ENCODE results near the gene UTP15. TPM values are rescaled to one million over a fixed set of nuclear protein-coding genes. Genes with fewer than 3 reads are reported as not detected.

UTP15 gene
- total RNA-seq, 2 experiments from 2014 or later = 22.8 to 29.9 TPM

- H3K79me2 ChIP-seq (ENCODE audit: insufficient read depth, low read depth, low read length) = no peaks in the 10 kb centered on the region
- no peak for TF ChIP-seq EZH2phosphoT487 (IDR thresholded peaks at IDR 0.05; ENCODE audit: borderline replicate concordance, low read depth, low read length)
- TF ChIP-seq CTCF (conservative IDR thresholded peaks at IDR 0.05; ENCODE audit: low read length) = no peak
- no TSS peak for BruUV-seq (replicated peaks)
- H3K9me2 ChIP-seq (ENCODE audit: insufficient read depth, low read length) = no peaks in the 10 kb centered on the region
- ChIA-PET CTCF (ENCODE audit: unreplicated experiment) (no interaction called here), POLR2A (no interaction called here)
- H2AFZ ChIP-seq (ENCODE audit: low read length) = no peak overlapping the region
- intact Hi-C loops (cut with micrococcal nuclease; ENCODE audit: unreplicated experiment) = no loop called here
- no peak for DNase-seq (ENCODE audit: low spot score)
- no peak overlapping the region for H3K27ac ChIP-seq (ENCODE audit: low read depth, low read length, poor library complexity, severe bottlenecking)
- no peaks in the 10 kb centered on the region for H3K4me1 ChIP-seq (ENCODE audit: insufficient read depth, low read length, poor library complexity, severe bottlenecking)
- H4K20me1 ChIP-seq (ENCODE audit: insufficient read depth, low read length) = no peaks in the 10 kb centered on the region
- no peak overlapping the region for H3K4me3 ChIP-seq (ENCODE audit: low read depth, low read length, poor library complexity, severe bottlenecking)
- H3K9me3 ChIP-seq (ENCODE audit: low read length) = no peaks in the 10 kb centered on the region
- H3K36me3 ChIP-seq (ENCODE audit: insufficient read depth, low read length) = no peaks in the 10 kb centered on the region
- H3K4me2 ChIP-seq (ENCODE audit: low read length) = no peak overlapping the region
These were observed 54.8 kb downstream of the UTP15 start for GRCh38 chr5:73620334-73620687.

GRCh38 chr5:73623060-73623459 lies 57.5 kb downstream of the UTP15 start:
- no TSS peak for BruUV-seq (replicated peaks)
- H3K4me1 ChIP-seq (ENCODE audit: insufficient read depth, low read length, poor library complexity, severe bottlenecking) = no peaks in the 10 kb centered on the region
- no peaks in the 10 kb centered on the region for H3K9me3 ChIP-seq (ENCODE audit: low read length)
- no peaks in the 10 kb centered on the region for H3K79me2 ChIP-seq (ENCODE audit: insufficient read depth, low read depth, low read length)
- CTCF ChIA-PET (ENCODE audit: unreplicated experiment) = no interaction called here
- no peaks in the 10 kb centered on the region for H4K20me1 ChIP-seq (ENCODE audit: insufficient read depth, low read length)
- no peaks in the 10 kb centered on the region for H3K36me3 ChIP-seq (ENCODE audit: insufficient read depth, low read length)
- TF ChIP-seq EZH2phosphoT487 (IDR thresholded peaks at IDR 0.05; ENCODE audit: borderline replicate concordance, low read depth, low read length) (no peak), CTCF (conservative IDR thresholded peaks at IDR 0.05; ENCODE audit: low read length) (no peak)
- POLR2A ChIA-PET = no interaction called here
- no peak overlapping the region for H2AFZ ChIP-seq (ENCODE audit: low read length)
- no peak overlapping the region for H3K27ac ChIP-seq (ENCODE audit: low read depth, low read length, poor library complexity, severe bottlenecking)
- intact Hi-C loops (cut with micrococcal nuclease; ENCODE audit: unreplicated experiment) = no loop called here
- no peak overlapping the region for H3K4me2 ChIP-seq (ENCODE audit: low read length)
- H3K4me3 ChIP-seq (ENCODE audit: low read depth, low read length, poor library complexity, severe bottlenecking) = no peak overlapping the region
- no peaks in the 10 kb centered on the region for H3K9me2 ChIP-seq (ENCODE audit: insufficient read depth, low read length)
- no peak for DNase-seq (ENCODE audit: low spot score)

GRCh38 chr5:73623901-73624404 lies 58.4 kb downstream of the UTP15 start:
- CTCF ChIA-PET (ENCODE audit: unreplicated experiment) = no interaction called here
- Histone ChIP-seq H2AFZ (ENCODE audit: low read length) (no peak overlapping the region), H3K79me2 (ENCODE audit: insufficient read depth, low read depth, low read length) (no peaks in the 10 kb centered on the region), H3K9me3 (ENCODE audit: low read length) (no peaks in the 10 kb centered on the region), H3K4me2 (ENCODE audit: low read length) (no peak overlapping the region), H3K27ac (ENCODE audit: low read depth, low read length, poor library complexity, severe bottlenecking) (no peak overlapping the region), H3K4me1 (ENCODE audit: insufficient read depth, low read length, poor library complexity, severe bottlenecking) (no peaks in the 10 kb centered on the region), H3K36me3 (ENCODE audit: insufficient read depth, low read length) (no peaks in the 10 kb centered on the region), H3K4me3 (ENCODE audit: low read depth, low read length, poor library complexity, severe bottlenecking) (no peak overlapping the region), H3K9me2 (ENCODE audit: insufficient read depth, low read length) (no peaks in the 10 kb centered on the region), H4K20me1 (ENCODE audit: insufficient read depth, low read length) (no peaks in the 10 kb centered on the region)
- TF ChIP-seq EZH2phosphoT487 (IDR thresholded peaks at IDR 0.05; ENCODE audit: borderline replicate concordance, low read depth, low read length) (no peak), CTCF (conservative IDR thresholded peaks at IDR 0.05; ENCODE audit: low read length) (no peak)
- intact Hi-C loops (cut with micrococcal nuclease; ENCODE audit: unreplicated experiment) = no loop called here
- POLR2A ChIA-PET = interaction anchor here (0.5 to 0.6 kb wide), 2 partner anchors 67 to 103 kb away, joined by 3 to 6 read pairs; no protein-coding TSS in a partner anchor
- BruUV-seq (replicated peaks) = no TSS peak
- no peak for DNase-seq (ENCODE audit: low spot score)

All from OCI-LY7 (cell line).